K562 (cell line): Measurements from ENCODE around the gene MS4A4E. TPM values are rescaled to one million over a fixed set of nuclear protein-coding genes. Genes with fewer than 3 reads are reported as not detected.

ENCODE experiments used
- ATF1 ChIP-seq, 2 experiments: fragments of 450-650 bp in 1 of 2; IDR thresholded peaks; 2 replicates each; pipeline ENCODE4 v1.6.1; 2016; ENCODE audit warnings: missing compliant biosample characterization in 1 of 2, missing genetic modification characterization in 1 of 2
- CEBPG ChIP-seq, 3 experiments: fragments of 200-800 bp in 1 of 3; sonication (Bioruptor generic) in 1 of 3; sonication (generic) in 1 of 3; formaldehyde crosslinking in 1 of 3; IDR thresholded peaks in 2 of 3; conservative IDR thresholded peaks in 1 of 3; 2 replicates each; pipeline versions ENCODE4 v1.6.1 to v1.8.0; 2016 to 2022; ENCODE audit warnings: missing compliant biosample characterization in 2 of 3, missing genetic modification characterization in 2 of 3, mild to moderate bottlenecking in 1 of 3, missing genetic modification reagents in 1 of 3
- FOSL1 ChIP-seq: fragments of 200-800 bp; sonication (Bioruptor generic); conservative IDR thresholded peaks from 2 replicates; pipeline ENCODE4 v1.6.1; 2016; ENCODE audit warnings: missing genetic modification characterization, missing compliant biosample characterization
- GABPB1 ChIP-seq: sonication (generic); formaldehyde crosslinking; IDR thresholded peaks from 2 replicates; pipeline ENCODE4 v1.8.0; 2022; ENCODE audit warnings: mild to moderate bottlenecking, missing genetic modification reagents
- JUN ChIP-seq, 2 experiments: sonication (generic) in 1 of 2; formaldehyde crosslinking in 1 of 2; IDR thresholded peaks; 2 replicates each; pipeline versions ENCODE4 v1.6.1 to v1.8.0; 2012 to 2022; ENCODE audit warnings: borderline replicate concordance in 2 of 2, mild to moderate bottlenecking in 2 of 2, improper control_type of control experiment in 1 of 2, low read depth in 1 of 2, low read length in 1 of 2, missing genetic modification reagents in 1 of 2
- MAFG ChIP-seq: fragments of 450-650 bp; conservative IDR thresholded peaks from 2 replicates; pipeline ENCODE4 v1.6.1; 2016; ENCODE audit warnings: missing genetic modification characterization, missing compliant biosample characterization
- TAF15 ChIP-seq: fragments of 200-400 bp; formaldehyde crosslinking; IDR thresholded peaks from 2 replicates; pipeline ENCODE4 v1.6.1; 2017; ENCODE audit warnings: mild to moderate bottlenecking, low read depth, low read length, moderate library complexity
- U2AF2 ChIP-seq: fragments of 200-400 bp; formaldehyde crosslinking; optimal IDR thresholded peaks from 2 replicates; pipeline ENCODE3; 2017; ENCODE audit warnings: low read depth, mild to moderate bottlenecking, low read length
- polyA plus RNA-seq, 8 experiments: library from polyadenylated mRNA; depleted of rRNA in 4 of 8; stranded (reverse) in 5 of 8; unstranded in 3 of 8; fragments of >200 nt; fragmentation: Nextera tagmentation in 2 of 8; fragmentation: Illumina TruSeq in 1 of 8; extraction: Ambion mirVana in 2 of 8; extraction: Trizol in 1 of 8; gene quantifications; 2 replicates each; pipeline versions ENCODE4 v1.2.1 to v1.2.3, GENCODE V29; 2011 to 2014; ENCODE audit warnings: inconsistent platforms in 1 of 8, missing spikeins in 1 of 8
- total RNA-seq, 7 experiments: library from RNA; depleted of rRNA in 6 of 7; stranded (reverse); fragments of >200 nt in 6 of 7; fragmentation: Illumina TruSeq in 2 of 7; extraction: Trizol in 2 of 7; gene quantifications; 2 replicates each; pipeline versions ENCODE4 v1.2.1 to v1.2.3, GENCODE V29; 2011 to 2021; ENCODE audit warnings: low replicate concordance in 1 of 7
- TF ChIP-seq, protein P1 (sequence below): sonication (generic); formaldehyde crosslinking; IDR thresholded peaks from 2 replicates; pipeline ENCODE4 v1.8.0; 2022; ENCODE audit warnings: mild to moderate bottlenecking, missing genetic modification reagents

The MS4A4E gene
- total and polyA plus RNA-seq, 9 of the 15 experiments (the other 6 are each of a cell fraction or from before 2014, with no cell fraction given), result 0.11 to 0.81 (median 0.36) TPM; not detected in 2

GRCh38 chr11:60221692-60222091 lies 21.2 kb downstream of the MS4A4E start (continued):
- no peak for TF ChIP-seq CEBPG (CRISPR knock-in tag; IDR thresholded peaks at IDR 0.05)
- 0 out of 4 replicates have a peak, but pooled peaks of 1 of the 2 experiments have one; percentile 25 for TF ChIP-seq CEBPG (tag; conservative IDR thresholded peaks at IDR 0.05 in 1 of 2, IDR thresholded peaks at IDR 0.05 in 1 of 2)
- 0 out of 2 replicates have a peak, but pooled peaks have one; percentile 9 for TF ChIP-seq MAFG
- no peak for TF ChIP-seq TAF15
- peak; percentile 91 for TF ChIP-seq FOSL1
- no peak for TF ChIP-seq ATF1 (CRISPR knock-in tag; IDR thresholded peaks at IDR 0.05)
- peak; percentile 11; the same call in 1 of the 2 replicates for TF ChIP-seq ATF1 (tag; IDR thresholded peaks at IDR 0.05)
- TF ChIP-seq, protein P1, sequence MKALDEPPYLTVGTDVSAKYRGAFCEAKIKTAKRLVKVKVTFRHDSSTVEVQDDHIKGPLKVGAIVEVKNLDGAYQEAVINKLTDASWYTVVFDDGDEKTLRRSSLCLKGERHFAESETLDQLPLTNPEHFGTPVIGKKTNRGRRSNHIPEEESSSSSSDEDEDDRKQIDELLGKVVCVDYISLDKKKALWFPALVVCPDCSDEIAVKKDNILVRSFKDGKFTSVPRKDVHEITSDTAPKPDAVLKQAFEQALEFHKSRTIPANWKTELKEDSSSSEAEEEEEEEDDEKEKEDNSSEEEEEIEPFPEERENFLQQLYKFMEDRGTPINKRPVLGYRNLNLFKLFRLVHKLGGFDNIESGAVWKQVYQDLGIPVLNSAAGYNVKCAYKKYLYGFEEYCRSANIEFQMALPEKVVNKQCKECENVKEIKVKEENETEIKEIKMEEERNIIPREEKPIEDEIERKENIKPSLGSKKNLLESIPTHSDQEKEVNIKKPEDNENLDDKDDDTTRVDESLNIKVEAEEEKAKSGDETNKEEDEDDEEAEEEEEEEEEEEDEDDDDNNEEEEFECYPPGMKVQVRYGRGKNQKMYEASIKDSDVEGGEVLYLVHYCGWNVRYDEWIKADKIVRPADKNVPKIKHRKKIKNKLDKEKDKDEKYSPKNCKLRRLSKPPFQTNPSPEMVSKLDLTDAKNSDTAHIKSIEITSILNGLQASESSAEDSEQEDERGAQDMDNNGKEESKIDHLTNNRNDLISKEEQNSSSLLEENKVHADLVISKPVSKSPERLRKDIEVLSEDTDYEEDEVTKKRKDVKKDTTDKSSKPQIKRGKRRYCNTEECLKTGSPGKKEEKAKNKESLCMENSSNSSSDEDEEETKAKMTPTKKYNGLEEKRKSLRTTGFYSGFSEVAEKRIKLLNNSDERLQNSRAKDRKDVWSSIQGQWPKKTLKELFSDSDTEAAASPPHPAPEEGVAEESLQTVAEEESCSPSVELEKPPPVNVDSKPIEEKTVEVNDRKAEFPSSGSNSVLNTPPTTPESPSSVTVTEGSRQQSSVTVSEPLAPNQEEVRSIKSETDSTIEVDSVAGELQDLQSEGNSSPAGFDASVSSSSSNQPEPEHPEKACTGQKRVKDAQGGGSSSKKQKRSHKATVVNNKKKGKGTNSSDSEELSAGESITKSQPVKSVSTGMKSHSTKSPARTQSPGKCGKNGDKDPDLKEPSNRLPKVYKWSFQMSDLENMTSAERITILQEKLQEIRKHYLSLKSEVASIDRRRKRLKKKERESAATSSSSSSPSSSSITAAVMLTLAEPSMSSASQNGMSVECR (CRISPR knock-in tag), result no peak
- no peak for TF ChIP-seq U2AF2
- no peak for TF ChIP-seq GABPB1 (CRISPR knock-in tag)
- peak; percentile 68 for TF ChIP-seq JUN (IDR thresholded peaks at IDR 0.05; ENCODE audit: borderline replicate concordance, low read depth, low read length)
- no peak for TF ChIP-seq JUN (CRISPR knock-in tag; IDR thresholded peaks at IDR 0.05; ENCODE audit: borderline replicate concordance)
